Skeletal muscle satellite cell (primary cell): ENCODE measurements around the gene MTNR1A.

Source experiments
- H3K27me3 ChIP-seq: 2 replicates; pipeline ENCODE4 v1.7.0; 2013; ENCODE audit warnings: low read length; ENCODE audit not compliant: control insufficient read depth, insufficient read depth
- H3K36me3 ChIP-seq: 2 replicates; pipeline ENCODE4 v1.7.0; 2013; ENCODE audit warnings: mild to moderate bottlenecking, control low read depth, low read length; ENCODE audit not compliant: insufficient read depth
- H3K4me1 ChIP-seq: 2 replicates; pipeline ENCODE4 v1.7.0; 2013; ENCODE audit warnings: low read length; ENCODE audit not compliant: control insufficient read depth, insufficient read depth
- H3K4me2 ChIP-seq: 2 replicates; pipeline ENCODE4 v1.7.0; 2013; ENCODE audit warnings: mild to moderate bottlenecking, low read length
- H3K4me3 ChIP-seq: 2 replicates; pipeline ENCODE4 v1.7.0; 2013; ENCODE audit warnings: low read length
- H3K9ac ChIP-seq: 2 replicates; pipeline ENCODE4 v1.7.0; 2013; ENCODE audit warnings: mild to moderate bottlenecking, low read depth, low read length, moderate library complexity
- H3K9me3 ChIP-seq: replicated peaks from 2 replicates; pipeline ENCODE4 v1.7.0; 2013; ENCODE audit warnings: mild to moderate bottlenecking, control low read depth, low read length

The MTNR1A gene

GRCh38 chr4:186560647-186561046 lies 5.3 kb upstream of the MTNR1A start:
- peaks cover 10% of the 10 kb centered on the region for H3K4me1 ChIP-seq
- no peaks in the 10 kb centered on the region for H3K9me3 ChIP-seq
- H3K4me3 ChIP-seq: no peak overlapping the region
- no peaks in the 10 kb centered on the region for H3K36me3 ChIP-seq
- no peak overlapping the region for H3K9ac ChIP-seq
- no peaks in the 10 kb centered on the region for H3K27me3 ChIP-seq
- H3K4me2 ChIP-seq: no peak overlapping the region

- H3K4me1 ChIP-seq: peaks cover 18% of the 10 kb centered on the region
- H3K9ac ChIP-seq: no peak overlapping the region
- H3K4me3 ChIP-seq: no peak overlapping the region
- peak overlapping the region; percentile 35 for H3K4me2 ChIP-seq
- H3K9me3 ChIP-seq: no peaks in the 10 kb centered on the region
- no peaks in the 10 kb centered on the region for H3K36me3 ChIP-seq
- peaks cover 22% of the 10 kb centered on the region for H3K27me3 ChIP-seq
These were observed 2.1 kb upstream of the MTNR1A start for GRCh38 chr4:186557486-186557885.

GRCh38 chr4:186557061-186557460 lies 1.7 kb upstream of the MTNR1A start:
- H3K4me3 ChIP-seq: no peak overlapping the region
- H3K4me2 ChIP-seq: peak overlapping the region; percentile 35
- H3K4me1 ChIP-seq: peaks cover 18% of the 10 kb centered on the region
- H3K9me3 ChIP-seq: no peaks in the 10 kb centered on the region
- H3K36me3 ChIP-seq: no peaks in the 10 kb centered on the region
- H3K9ac ChIP-seq: no peak overlapping the region
- H3K27me3 ChIP-seq: peaks cover 23% of the 10 kb centered on the region

- no peak overlapping the region for H3K9ac ChIP-seq
- H3K4me3 ChIP-seq: peak overlapping the region; percentile 67
- no peaks in the 10 kb centered on the region for H3K36me3 ChIP-seq
- H3K27me3 ChIP-seq: peaks cover 44% of the 10 kb centered on the region
- H3K9me3 ChIP-seq: no peaks in the 10 kb centered on the region
- peaks cover 18% of the 10 kb centered on the region for H3K4me1 ChIP-seq
- peak overlapping the region; percentile 79 for H3K4me2 ChIP-seq
These were observed 841 bp downstream of the MTNR1A start for GRCh38 chr4:186554539-186554913.

GRCh38 chr4:186553717-186554116 lies 1.6 kb downstream of the MTNR1A start:
- Histone ChIP-seq H3K36me3 (no peaks in the 10 kb centered on the region), H3K4me1 (peaks cover 18% of the 10 kb centered on the region), H3K27me3 (peaks cover 47% of the 10 kb centered on the region), H3K9ac (no peak overlapping the region), H3K4me2 (no peak overlapping the region), H3K4me3 (no peak overlapping the region), H3K9me3 (no peaks in the 10 kb centered on the region)

GRCh38 chr4:186551849-186552248 lies 3.5 kb downstream of the MTNR1A start:
- Histone ChIP-seq H3K9me3 (no peaks in the 10 kb centered on the region), H3K4me2 (no peak overlapping the region), H3K27me3 (peaks cover 47% of the 10 kb centered on the region), H3K4me1 (peaks cover 8% of the 10 kb centered on the region), H3K4me3 (no peak overlapping the region), H3K9ac (no peak overlapping the region), H3K36me3 (no peaks in the 10 kb centered on the region)

GRCh38 chr4:186545436-186545835 lies 9.9 kb downstream of the MTNR1A start:
- Histone ChIP-seq H3K4me2 (no peak overlapping the region), H3K9ac (no peak overlapping the region), H3K36me3 (no peaks in the 10 kb centered on the region), H3K4me3 (no peak overlapping the region), H3K4me1 (no peaks in the 10 kb centered on the region), H3K9me3 (no peaks in the 10 kb centered on the region), H3K27me3 (peaks cover 12% of the 10 kb centered on the region)

GRCh38 chr4:186543206-186543605 lies 12.2 kb downstream of the MTNR1A start:
- Histone ChIP-seq H3K27me3 (no peaks in the 10 kb centered on the region), H3K36me3 (no peaks in the 10 kb centered on the region), H3K4me2 (no peak overlapping the region), H3K4me3 (no peak overlapping the region), H3K9me3 (no peaks in the 10 kb centered on the region), H3K9ac (no peak overlapping the region), H3K4me1 (no peaks in the 10 kb centered on the region)

GRCh38 chr4:186541801-186542200 lies 13.6 kb downstream of the MTNR1A start:
- H3K9me3 ChIP-seq: no peaks in the 10 kb centered on the region
- no peak overlapping the region for H3K4me2 ChIP-seq
- no peak overlapping the region for H3K9ac ChIP-seq
- H3K36me3 ChIP-seq: no peaks in the 10 kb centered on the region
- no peaks in the 10 kb centered on the region for H3K27me3 ChIP-seq
- no peak overlapping the region for H3K4me3 ChIP-seq
- H3K4me1 ChIP-seq: no peaks in the 10 kb centered on the region

GRCh38 chr4:186537843-186538521 lies 17.4 kb downstream of the MTNR1A start:
- H3K27me3 ChIP-seq: no peaks in the 10 kb centered on the region
- no peak overlapping the region for H3K4me3 ChIP-seq
- no peaks in the 10 kb centered on the region for H3K9me3 ChIP-seq
- H3K4me1 ChIP-seq: no peaks in the 10 kb centered on the region
- no peak overlapping the region for H3K9ac ChIP-seq
- no peak overlapping the region for H3K4me2 ChIP-seq
- no peaks in the 10 kb centered on the region for H3K36me3 ChIP-seq

GRCh38 chr4:186536285-186536684 lies 19.1 kb downstream of the MTNR1A start:
- no peaks in the 10 kb centered on the region for H3K9me3 ChIP-seq
- H3K36me3 ChIP-seq: no peaks in the 10 kb centered on the region
- H3K4me2 ChIP-seq: no peak overlapping the region
- no peaks in the 10 kb centered on the region for H3K4me1 ChIP-seq
- H3K4me3 ChIP-seq: no peak overlapping the region
- H3K9ac ChIP-seq: no peak overlapping the region
- H3K27me3 ChIP-seq: no peaks in the 10 kb centered on the region

GRCh38 chr4:186534056-186534455 lies 21.3 kb downstream of the MTNR1A start:
- Histone ChIP-seq H3K9me3 (no peaks in the 10 kb centered on the region), H3K4me3 (no peak overlapping the region), H3K4me2 (no peak overlapping the region), H3K4me1 (no peaks in the 10 kb centered on the region), H3K9ac (no peak overlapping the region), H3K36me3 (no peaks in the 10 kb centered on the region), H3K27me3 (no peaks in the 10 kb centered on the region)
